GM19397 (cell line): ENCODE results near the gene NUMA1.

Experiments used
- ATAC-seq: cut with Tn5 transposase; IDR thresholded peaks from one replicate; pipeline ENCODE4 v1.9.1; 2021; ENCODE audit warnings: mild to moderate bottlenecking, moderate library complexity; ENCODE audit not compliant: unreplicated experiment

NUMA1 gene

DNA sequence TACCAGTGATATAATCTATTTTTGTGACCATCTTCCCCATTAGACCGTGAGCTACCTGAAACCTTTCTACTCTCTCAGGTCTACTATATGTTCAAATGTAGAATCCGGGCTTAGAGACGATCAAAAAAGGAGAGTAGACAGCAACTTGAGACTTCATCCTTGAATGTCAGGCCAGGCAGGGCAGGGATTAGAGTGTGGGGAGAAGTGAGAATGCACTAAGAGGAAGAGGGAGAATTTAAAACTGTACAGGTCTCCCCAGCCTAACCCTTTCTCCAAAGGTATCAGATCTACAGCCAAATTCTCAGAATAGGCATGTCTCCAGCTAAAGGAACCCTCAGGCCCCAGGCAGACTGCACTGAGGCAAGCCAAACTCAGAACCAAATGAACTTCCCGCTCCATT is 21.8 kb upstream of the NUMA1 start:
- ATAC-seq: no peak

GRCh38 chr11:72100462-72100861 is 20.1 kb upstream of the NUMA1 start:
- no peak for ATAC-seq

DNA sequence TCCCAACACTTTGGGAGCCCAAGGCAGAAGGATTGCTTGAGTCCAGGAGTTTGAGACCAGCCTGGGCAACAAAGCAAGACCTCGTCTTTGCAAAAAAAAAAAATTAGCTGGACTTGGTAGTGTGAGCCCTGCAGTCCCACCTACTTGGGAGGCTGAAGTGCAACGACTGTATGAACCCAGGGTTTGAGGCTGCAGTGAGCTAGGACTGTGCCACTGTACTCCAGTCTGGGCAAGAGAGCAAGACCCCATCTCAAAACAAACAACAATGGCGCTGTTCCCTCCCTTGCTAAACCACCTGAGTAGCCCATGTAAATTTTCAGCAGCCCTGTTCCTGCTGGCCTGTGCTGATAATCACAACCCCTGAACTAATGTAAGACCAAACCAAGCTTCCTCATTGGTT is 19.7 kb upstream of the NUMA1 start:
- ATAC-seq: no peak

DNA sequence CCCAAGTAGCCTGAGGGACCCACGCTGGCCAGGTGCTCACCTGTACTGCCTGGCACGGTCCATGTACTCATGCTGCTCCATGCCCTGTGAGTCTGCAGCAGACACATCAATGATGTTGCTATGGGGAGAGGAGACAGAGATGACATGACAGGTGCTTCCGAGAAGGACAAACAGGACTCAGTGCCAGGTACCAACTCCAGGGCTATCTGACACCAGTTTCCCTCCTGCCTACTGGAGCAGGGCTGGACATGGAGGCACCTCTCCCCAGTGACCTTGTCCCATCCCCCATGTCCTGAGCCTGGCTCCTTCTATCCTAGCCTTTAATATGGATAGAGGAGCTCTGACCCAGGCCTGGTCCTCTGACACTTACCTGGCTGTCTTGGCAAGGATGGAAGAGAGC is 18.4 kb upstream of the NUMA1 start:
- no peak for ATAC-seq

- ATAC-seq: peak; percentile 53
Observed at GRCh38 chr11:72091292-72091691, 10.9 kb upstream of the NUMA1 start.

DNA sequence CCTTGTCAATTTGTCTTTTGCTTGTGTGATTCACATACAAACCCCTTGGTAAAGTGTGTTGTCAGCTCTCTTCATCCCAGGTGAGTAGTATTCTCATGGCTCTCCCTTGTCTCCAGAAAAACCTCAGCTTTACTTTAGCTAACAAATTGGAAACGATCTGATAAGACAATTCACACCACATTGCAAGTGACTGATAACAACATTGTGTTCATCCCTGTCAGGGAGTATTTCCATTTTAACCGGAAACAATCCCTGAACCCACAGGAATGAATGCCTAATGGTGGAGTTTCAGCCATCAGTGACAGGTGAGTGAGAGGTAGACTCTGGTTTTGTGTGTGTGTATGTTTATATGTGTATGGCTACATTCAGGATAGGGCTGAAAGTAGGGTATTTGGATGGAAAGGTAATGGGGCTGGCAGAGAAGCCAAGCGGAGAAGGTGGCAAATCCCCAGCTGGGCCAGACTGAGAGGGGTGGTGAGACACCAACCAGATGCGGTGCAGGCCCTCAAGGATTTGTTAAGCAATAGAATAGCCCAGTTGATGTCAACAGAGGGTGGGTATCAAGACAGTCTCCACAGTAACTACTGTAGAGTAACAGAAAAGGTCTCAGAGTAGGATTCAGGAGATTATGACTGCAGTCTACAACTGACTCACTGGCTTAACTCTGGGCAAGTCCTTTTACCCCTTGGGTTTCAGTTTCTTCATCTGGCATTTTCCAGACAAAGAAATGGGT is 7.9 kb upstream of the NUMA1 start:
- ATAC-seq: no peak

GRCh38 chr11:72085621-72086351 is 5.4 kb upstream of the NUMA1 start:
- no peak for ATAC-seq

DNA sequence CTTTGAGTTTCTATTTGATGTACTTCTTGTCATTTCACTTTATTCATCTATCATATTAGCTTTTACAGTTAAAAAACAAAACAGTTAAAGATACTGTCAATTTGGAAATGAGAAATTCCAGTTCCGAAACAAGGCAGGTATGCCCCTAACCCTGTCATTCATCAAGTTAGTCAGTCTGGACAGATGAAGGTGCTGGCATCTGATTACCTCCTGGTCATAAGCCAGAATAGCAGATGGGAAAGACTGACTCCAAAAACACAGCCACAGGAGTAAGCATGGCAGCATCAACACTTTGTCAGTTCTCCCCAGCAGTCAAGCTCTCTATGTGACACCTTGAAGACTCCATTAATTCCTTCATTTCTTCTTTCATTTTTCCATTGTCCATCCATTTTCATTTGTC is 4.6 kb upstream of the NUMA1 start:
- ATAC-seq: no peak

- no peak for ATAC-seq
Observed at GRCh38 chr11:72084076-72084475, 3.7 kb upstream of the NUMA1 start.

- ATAC-seq: no peak
Observed at GRCh38 chr11:72083414-72083813, 3.1 kb upstream of the NUMA1 start.

DNA sequence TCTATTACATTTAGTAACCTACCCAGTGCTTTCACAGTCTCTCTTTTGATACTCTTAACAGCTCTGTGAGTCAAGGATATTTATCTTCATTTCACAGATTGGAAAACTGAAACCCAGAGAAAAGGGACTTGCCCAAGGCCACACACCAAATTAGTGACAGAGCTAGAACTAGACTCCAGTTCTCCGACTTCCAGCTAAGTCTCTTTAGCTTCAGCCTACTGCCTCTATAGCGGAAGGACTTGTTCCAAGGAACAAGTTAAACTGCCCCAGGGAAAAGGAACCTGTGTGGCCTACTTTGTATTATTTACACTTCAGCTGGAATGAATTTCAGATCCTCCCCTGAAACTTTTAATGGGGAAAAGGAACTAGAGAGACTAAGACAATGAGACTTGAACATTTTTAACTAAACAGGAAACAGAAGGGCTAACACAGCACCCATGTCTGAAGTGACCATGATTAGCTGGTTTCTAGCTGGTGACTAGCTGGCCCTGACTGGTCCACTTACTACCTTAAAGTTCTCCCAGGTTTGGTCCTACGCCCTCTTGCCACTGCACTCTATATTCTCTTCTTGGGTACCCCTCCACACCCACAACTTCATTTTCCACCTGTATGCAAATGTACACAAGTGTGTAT is 1.6 kb upstream of the NUMA1 start:
- ATAC-seq: no peak

GRCh38 chr11:72081184-72081644 is 872 bp upstream of the NUMA1 start:
- no peak for ATAC-seq

GRCh38 chr11:72079819-72080325 is 470 bp downstream of the NUMA1 start:
- ATAC-seq: no peak

DNA sequence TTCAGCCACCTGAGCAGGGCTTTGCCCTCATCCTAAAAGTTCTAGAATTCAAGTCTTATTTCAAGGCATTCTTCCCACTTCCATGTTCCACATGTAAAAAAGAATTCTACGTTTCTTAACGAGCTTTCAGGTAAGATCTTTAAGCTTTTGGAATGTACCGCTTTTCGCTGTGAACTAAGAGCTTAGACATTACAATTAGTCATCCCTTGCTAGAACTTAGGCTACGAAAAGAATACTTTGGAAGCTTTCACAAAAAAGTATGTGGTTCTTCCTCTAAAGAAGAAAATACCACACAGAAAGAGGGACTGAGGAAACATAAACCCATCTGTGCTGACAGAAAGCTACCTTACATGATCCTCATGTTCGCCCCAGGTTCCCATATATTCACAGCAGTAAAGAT is 1.9 kb downstream of the NUMA1 start:
- ATAC-seq: no peak

DNA sequence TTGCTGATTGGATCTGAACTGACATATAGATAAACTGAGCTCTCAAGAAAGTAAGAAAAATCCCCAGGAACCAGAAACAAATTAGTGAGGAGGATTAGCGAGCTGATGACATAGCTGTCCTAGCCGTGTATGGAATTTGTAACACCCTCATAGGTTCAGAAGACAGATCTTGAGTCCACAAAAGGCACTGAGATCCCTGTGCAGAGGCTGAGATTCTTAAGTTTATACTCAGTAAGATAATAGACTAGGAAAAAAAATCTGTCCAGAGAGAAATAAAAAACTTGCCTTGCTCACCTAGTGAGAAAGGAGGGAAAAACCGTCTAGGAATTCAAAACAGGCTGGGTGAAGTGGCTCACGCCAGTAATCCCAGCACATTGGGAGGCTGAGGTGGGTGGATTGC is 4.6 kb downstream of the NUMA1 start:
- no peak for ATAC-seq

GRCh38 chr11:72075109-72075508 is 5.2 kb downstream of the NUMA1 start:
- no peak for ATAC-seq

DNA sequence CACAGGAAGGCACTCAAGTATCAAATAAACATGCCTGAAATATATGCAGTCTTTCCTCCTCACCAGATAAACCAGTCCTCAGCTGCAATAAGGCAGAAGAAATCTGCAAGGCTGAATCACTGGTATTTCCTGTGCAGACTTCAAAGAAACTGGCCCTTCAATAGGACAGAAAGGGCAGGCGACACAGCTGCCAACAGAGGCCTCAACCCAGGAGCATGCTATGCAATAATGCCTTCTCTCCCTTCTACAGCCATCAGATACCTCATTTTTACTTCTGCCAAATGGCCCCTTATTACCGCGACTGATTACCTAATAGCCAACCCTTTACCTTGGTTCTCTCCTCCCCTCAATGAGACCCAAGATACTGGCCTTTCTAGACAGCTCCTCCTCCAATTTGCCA is 8.0 kb downstream of the NUMA1 start:
- no peak for ATAC-seq

DNA sequence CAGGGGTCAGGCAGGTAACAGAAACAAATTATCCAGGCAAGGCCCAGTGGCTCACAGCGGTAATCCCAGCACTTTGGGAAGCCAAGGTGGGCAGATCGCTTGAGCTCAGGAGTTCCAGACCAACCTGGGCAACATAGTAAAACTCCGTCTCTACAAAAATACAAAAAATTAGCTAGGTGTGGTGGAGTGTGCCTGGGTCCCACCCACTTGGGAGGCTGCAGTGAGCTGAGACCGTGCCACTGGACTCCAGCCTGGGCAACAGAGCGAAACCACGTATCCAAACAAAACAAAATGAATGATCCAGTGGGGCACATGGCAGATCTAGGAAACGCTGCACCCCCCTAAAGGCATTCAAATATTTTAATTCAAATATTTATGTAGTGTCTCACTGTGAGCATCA is 9.9 kb downstream of the NUMA1 start:
- no peak for ATAC-seq

DNA sequence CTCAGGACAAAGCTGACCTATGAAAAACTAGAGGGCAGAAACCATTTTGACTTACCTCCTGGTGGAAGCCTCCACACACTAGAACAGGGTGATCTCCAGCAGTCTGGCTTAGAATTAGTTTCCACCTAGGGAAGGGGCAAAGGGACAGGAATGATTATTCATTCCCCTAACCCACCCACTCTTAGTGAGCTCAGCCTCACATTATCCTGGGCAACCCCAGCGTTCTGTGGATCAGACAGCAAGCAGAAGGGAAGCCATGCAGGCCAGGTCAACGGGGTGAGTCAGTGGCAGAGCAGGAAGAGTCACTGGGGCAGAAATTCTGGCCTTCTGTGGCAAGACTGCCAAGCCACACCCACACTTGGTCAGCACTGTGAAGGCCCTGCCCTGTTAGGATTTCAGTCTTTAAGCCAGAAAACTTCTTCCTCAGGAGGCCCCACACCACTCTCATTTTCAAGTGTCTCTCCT is 10.5 kb downstream of the NUMA1 start:
- no peak for ATAC-seq

DNA sequence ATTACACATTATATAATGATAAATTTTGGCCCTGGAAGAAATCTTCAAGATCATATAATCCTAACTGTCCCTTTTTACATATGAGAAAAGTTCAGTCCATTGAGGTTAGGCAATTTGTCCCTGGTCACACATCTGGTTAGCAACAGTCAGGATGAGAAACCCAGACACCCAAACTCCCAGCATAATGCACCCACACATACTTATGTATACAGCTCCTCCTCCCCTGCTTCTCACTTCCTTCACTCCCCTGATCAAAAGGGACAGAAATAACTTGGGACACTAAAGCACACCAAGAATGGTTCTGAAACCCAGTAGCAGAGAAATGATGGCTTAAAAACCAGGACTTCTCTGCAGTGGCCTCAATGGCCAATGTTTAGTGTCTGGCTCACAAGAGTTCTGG is 11.1 kb downstream of the NUMA1 start:
- no peak for ATAC-seq

DNA sequence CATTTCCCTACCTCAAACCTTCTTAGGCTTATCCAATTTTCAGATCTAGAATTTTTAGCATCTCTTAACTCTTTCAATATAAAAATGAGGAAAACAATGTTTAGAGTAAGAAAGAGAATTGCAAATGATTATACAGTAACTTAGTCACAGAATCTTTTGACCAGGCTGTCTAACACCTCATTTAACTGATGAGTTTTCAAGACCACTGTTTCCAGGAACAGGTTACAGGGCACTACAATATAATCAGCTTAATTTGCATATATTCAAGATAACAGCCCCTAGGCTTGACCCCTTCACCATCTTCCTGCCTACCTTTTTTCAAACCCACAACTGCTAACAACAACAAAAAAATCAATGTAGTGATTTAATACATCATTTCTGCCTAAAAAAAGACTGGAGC is 12.7 kb downstream of the NUMA1 start:
- no peak for ATAC-seq

DNA sequence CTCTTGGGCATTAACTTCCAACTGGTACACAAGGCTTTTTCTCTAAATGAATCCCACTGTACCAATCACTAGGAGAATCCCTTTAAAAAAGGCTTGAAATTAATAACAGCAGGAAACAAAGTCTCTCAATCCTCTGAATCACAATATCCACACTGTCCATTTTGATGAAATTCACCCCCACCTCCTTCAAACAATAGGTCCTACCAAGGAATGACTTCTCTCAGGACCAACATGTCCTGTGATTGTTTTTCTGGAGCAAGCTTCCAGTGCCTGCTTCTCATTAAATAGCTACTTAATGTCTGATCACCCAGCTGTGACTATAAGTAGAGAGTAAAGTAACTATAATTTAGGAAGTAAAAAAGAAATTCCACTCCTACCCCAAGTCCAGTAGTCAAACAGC is 13.1 kb downstream of the NUMA1 start:
- no peak for ATAC-seq
